ENCODE results near the gene CYSLTR1. TPM values are rescaled to one million over a fixed set of nuclear protein-coding genes. Genes with fewer than 3 reads are reported as not detected.
A peak's percentile ranks its signal among the peaks of the same experiment; 100 is the strongest.

Gene CYSLTR1
- total RNA-seq: 10 to 100 TPM in 1 of 4 donors, 1 to 10 TPM in 1, under 1 TPM in 2; 0.57 to 13.2 (median 1.1) TPM

- H3K4me1 ChIP-seq: no peaks in the 10 kb centered on the region
- peak in 2 of 3 donors; percentile 36 to 50 for DNase-seq
- H3K9me3 ChIP-seq: no peaks in the 10 kb centered on the region
- no peak for TF ChIP-seq CTCF (IDR thresholded peaks at IDR 0.05)
- TF ChIP-seq POLR2A (IDR thresholded peaks at IDR 0.05): no peak
- peak within 1 kb of the TSS; percentile 17 to 35 (median 28) for H3K4me3 ChIP-seq
- peak within 1 kb of the TSS in 3 of 4 donors; percentile 39 to 62 (median 49) for H3K27ac ChIP-seq
- H3K36me3 ChIP-seq: no peaks in the 10 kb centered on the region
- H3K27me3 ChIP-seq: no peaks in the 10 kb centered on the region
Observed at GRCh38 chrX:78327370-78328086, at the start of gene CYSLTR1. Gene CYSLTR1, minus strand, starts transcription at chrX:78327611. Its CDS starts 53,865 bp downstream, at chrX:78273746.

GRCh38 chrX:78377186-78377585 is 49.8 kb upstream of the CYSLTR1 start:
- no peak overlapping the region for H3K27ac ChIP-seq
- H3K4me1 ChIP-seq: no peaks in the 10 kb centered on the region
- H3K9me3 ChIP-seq: no peaks in the 10 kb centered on the region

GRCh38 chrX:78375894-78376293 is 48.5 kb upstream of the CYSLTR1 start:
- no peaks in the 10 kb centered on the region for H3K36me3 ChIP-seq
- H3K4me3 ChIP-seq: no peak overlapping the region
- H3K4me1 ChIP-seq: no peaks in the 10 kb centered on the region
- TF ChIP-seq CTCF (IDR thresholded peaks at IDR 0.05) (no peak), POLR2A (IDR thresholded peaks at IDR 0.05) (no peak)
- no peaks in the 10 kb centered on the region for H3K9me3 ChIP-seq
- H3K27ac ChIP-seq: no peak overlapping the region
- no peaks in the 10 kb centered on the region for H3K27me3 ChIP-seq
- DNase-seq: no peak

More at GRCh38 chrX:78377186-78377585, 49.8 kb upstream of the CYSLTR1 start:
- no peak for DNase-seq
- Histone ChIP-seq H3K27me3 (no peaks in the 10 kb centered on the region), H3K36me3 (no peaks in the 10 kb centered on the region), H3K4me3 (no peak overlapping the region)
- TF ChIP-seq CTCF (IDR thresholded peaks at IDR 0.05): no peak

DNA sequence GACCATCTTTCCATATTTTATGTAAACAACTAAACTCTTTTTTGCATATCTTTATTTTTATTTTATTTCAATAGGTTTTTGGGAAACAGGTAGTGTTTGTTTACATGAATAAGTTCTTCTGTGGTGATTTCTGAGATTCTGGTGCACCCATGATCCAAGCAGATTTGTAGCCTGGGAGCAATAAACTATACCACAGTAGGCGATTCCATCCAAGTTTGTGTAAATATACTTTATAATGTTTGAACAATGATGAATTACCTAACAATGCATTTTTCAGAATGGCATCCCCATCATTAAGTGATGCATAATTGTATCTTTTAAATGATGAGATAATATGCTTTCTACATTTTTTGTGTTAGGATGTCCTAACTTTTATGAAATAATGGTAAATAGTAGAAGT is 39.2 kb upstream of the CYSLTR1 start:
- H3K4me1 ChIP-seq: no peaks in the 10 kb centered on the region
- no peaks in the 10 kb centered on the region for H3K27me3 ChIP-seq
- H3K36me3 ChIP-seq: no peaks in the 10 kb centered on the region
- no peak overlapping the region for H3K27ac ChIP-seq
- no peak for DNase-seq
- no peak overlapping the region for H3K4me3 ChIP-seq
- H3K9me3 ChIP-seq: no peaks in the 10 kb centered on the region
- TF ChIP-seq POLR2A (IDR thresholded peaks at IDR 0.05): no peak
- TF ChIP-seq CTCF (IDR thresholded peaks at IDR 0.05): no peak

DNA sequence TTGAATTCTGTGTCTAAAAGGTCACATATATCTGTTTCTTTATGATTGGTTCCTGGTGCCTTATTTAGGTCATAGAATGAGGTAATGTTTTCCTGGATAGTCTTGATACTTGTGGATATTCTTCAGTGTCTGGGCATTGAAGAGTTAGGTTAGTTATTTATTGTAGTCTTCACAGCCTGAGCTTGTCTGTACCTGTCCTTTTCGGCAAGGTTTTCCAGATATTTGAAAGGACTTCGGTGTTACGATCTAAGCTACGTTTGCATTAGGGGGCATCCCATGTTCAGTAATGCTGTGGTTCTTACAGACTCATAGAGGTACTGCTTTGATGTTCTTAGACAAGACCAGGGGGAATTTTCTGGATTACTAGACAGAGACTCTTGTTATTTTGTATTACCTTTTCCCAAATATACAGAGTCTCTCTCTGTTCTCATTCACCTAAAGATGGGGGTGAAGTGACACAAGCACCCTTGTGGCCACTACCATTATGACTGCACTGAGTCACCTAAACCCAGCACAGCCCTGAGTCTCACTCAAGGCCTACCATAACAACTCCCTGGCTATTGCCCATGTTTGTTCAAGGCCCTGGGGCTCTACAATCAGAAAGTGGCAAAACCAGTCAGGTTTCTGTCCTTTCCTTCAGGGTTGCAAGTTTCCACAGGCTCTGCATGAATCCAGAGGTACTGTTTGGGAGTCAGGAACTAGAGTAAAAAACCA is 30.1 kb upstream of the CYSLTR1 start:
- no peak for DNase-seq
- Histone ChIP-seq H3K36me3 (no peaks in the 10 kb centered on the region), H3K9me3 (no peaks in the 10 kb centered on the region), H3K4me1 (no peaks in the 10 kb centered on the region), H3K27ac (no peak overlapping the region), H3K27me3 (no peaks in the 10 kb centered on the region), H3K4me3 (no peak overlapping the region)
- TF ChIP-seq POLR2A (IDR thresholded peaks at IDR 0.05) (no peak), CTCF (IDR thresholded peaks at IDR 0.05) (no peak)

All from Peyer's patch (tissue), 4 donors.